Measurements from ENCODE around the gene HMX1. TPM values are rescaled to one million over a fixed set of nuclear protein-coding genes. Genes with fewer than 3 reads are reported as not detected.

HMX1 gene
- total RNA-seq, 1 donor from 2014 or later: not detected

- Histone ChIP-seq H3K27me3 (peaks cover 15% of the 10 kb centered on the region), H3K4me1 (no peaks in the 10 kb centered on the region), H3K36me3 (no peaks in the 10 kb centered on the region), H3K27ac (no peak overlapping the region), H3K9me3 (no peaks in the 10 kb centered on the region), H3K4me3 (peak overlapping the region in 1 of 2 donors; percentile 49)
- TF ChIP-seq CTCF (IDR thresholded peaks at IDR 0.05): no peak
- intact Hi-C loops (cut with DNase I): no loop called here
- DNase-seq (ENCODE audit: low spot score in 2 of 2): no peak
Measured at GRCh38 chr4:8872402-8873291, 1.0 kb upstream of the HMX1 start.

GRCh38 chr4:8870647-8871416, 807 bp downstream of the HMX1 start:
- Histone ChIP-seq H3K9me3 (no peaks in the 10 kb centered on the region), H3K36me3 (no peaks in the 10 kb centered on the region), H3K4me3 (peak overlapping the region in 1 of 2 donors; percentile 49), H3K4me1 (no peaks in the 10 kb centered on the region), H3K27me3 (peaks cover 10% of the 10 kb centered on the region), H3K27ac (no peak overlapping the region)
- no peak for DNase-seq (ENCODE audit: low spot score in 2 of 2)
- TF ChIP-seq CTCF (IDR thresholded peaks at IDR 0.05): no peak
- intact Hi-C loops (cut with DNase I): no loop called here

GRCh38 chr4:8869898-8870646, 1.6 kb downstream of the HMX1 start:
- TF ChIP-seq CTCF (IDR thresholded peaks at IDR 0.05): no peak
- Histone ChIP-seq H3K4me1 (no peaks in the 10 kb centered on the region), H3K9me3 (no peaks in the 10 kb centered on the region), H3K27me3 (peaks cover 10% of the 10 kb centered on the region), H3K36me3 (no peaks in the 10 kb centered on the region), H3K27ac (no peak overlapping the region), H3K4me3 (no peak overlapping the region)
- no peak for DNase-seq (ENCODE audit: low spot score in 2 of 2)
- intact Hi-C loops (cut with DNase I): no loop called here

- Histone ChIP-seq H3K9me3 (no peaks in the 10 kb centered on the region), H3K27me3 (peaks cover 10% of the 10 kb centered on the region), H3K4me3 (no peak overlapping the region), H3K27ac (no peak overlapping the region), H3K4me1 (no peaks in the 10 kb centered on the region), H3K36me3 (no peaks in the 10 kb centered on the region)
- intact Hi-C loops (cut with DNase I): no loop called here
- DNase-seq (ENCODE audit: low spot score in 2 of 2): no peak
- no peak for TF ChIP-seq CTCF (IDR thresholded peaks at IDR 0.05)
Measured at GRCh38 chr4:8869002-8869897, 2.4 kb downstream of the HMX1 start.

All from ascending aorta (tissue), 2 donors.